Breast epithelium (tissue), 4 donors: ENCODE measurements around the gene DUOX2. TPM values are rescaled to one million over a fixed set of nuclear protein-coding genes. Genes with fewer than 3 reads are reported as not detected.
A peak's percentile ranks its signal among the peaks of the same experiment; 100 is the strongest.

Experiments used
- DNase-seq, 2 donors: peaks; one replicate each; pipeline ENCODE4 v3.0.0-alpha.2; 2019; ENCODE audit warnings: low spot score in 2 of 2
- H3K27ac ChIP-seq, 2 donors: fragments of 200-600 bp; sonication (generic) in 1 of 2; one replicate each; pipeline ENCODE4 v1.5.1; 2016 to 2019; ENCODE audit warnings: mild to moderate bottlenecking in 1 of 2
- H3K27me3 ChIP-seq, 2 donors: fragments of 200-600 bp; sonication (generic) in 1 of 2; one replicate each; pipeline versions ENCODE4 v1.5.1 to v1.6.0; 2017 to 2019; ENCODE audit warnings: control low read depth in 1 of 2, mild to moderate bottlenecking in 1 of 2
- H3K36me3 ChIP-seq: fragments of 200-600 bp; one replicate; pipeline ENCODE4 v1.5.1; 2019
- H3K4me1 ChIP-seq, 2 donors: fragments of 200-600 bp; sonication (generic); one replicate each; pipeline ENCODE4 v1.5.1; 2016 to 2019; ENCODE audit warnings: control low read depth in 1 of 2
- H3K4me3 ChIP-seq, 3 donors: fragments of 200-600 bp; sonication (generic); 1 replicate in 2 of 3; 2 replicates in 1 of 3; pipeline ENCODE4 v1.5.1; 2016 to 2019; ENCODE audit warnings: mild to moderate bottlenecking in 3 of 3, moderate library complexity in 2 of 3
- H3K9me3 ChIP-seq, 2 donors: fragments of 200-600 bp; sonication (generic) in 1 of 2; one replicate each; pipeline ENCODE4 v1.5.1; 2016 to 2019; ENCODE audit warnings: control low read depth in 1 of 2
- CTCF ChIP-seq, 3 donors: fragments of 450-650 bp; IDR thresholded peaks; one replicate each; pipeline ENCODE4 v1.5.1; 2016 to 2017; ENCODE audit warnings: antibody characterized with exemption in 3 of 3, mild to moderate bottlenecking in 3 of 3, moderate library complexity in 3 of 3
- POLR2A ChIP-seq: fragments of 450-650 bp; IDR thresholded peaks from one replicate; pipeline ENCODE4 v1.6.1; 2016; ENCODE audit warnings: antibody characterized with exemption, mild to moderate bottlenecking, moderate library complexity
- POLR2AphosphoS5 ChIP-seq, 3 donors: sonication (generic); formaldehyde crosslinking; IDR thresholded peaks; one replicate each; pipeline ENCODE4 v1.6.1; 2017; ENCODE audit warnings: antibody characterized with exemption in 3 of 3
- intact Hi-C: fragments of 100-400 bp; cut with DNase I; formaldehyde crosslinking; loops from one replicate; pipeline ENCODE4 v1.15.1; 2023; ENCODE audit warnings: low total_unique reads
- total RNA-seq, 3 donors: library from RNA; depleted of rRNA; stranded (reverse); fragments of >200 nt; gene quantifications; one replicate each; pipeline ENCODE4 v1.1.0, GENCODE V29; 2016

The DUOX2 gene
- total RNA-seq, 3 donors from 2014 or later = 0.15 to 0.98 (median 0.16) TPM

- TF ChIP-seq CTCF (IDR thresholded peaks at IDR 0.05) (no peak), POLR2A (no peak), POLR2AphosphoS5 (IDR thresholded peaks at IDR 0.05) (no peak)
- Histone ChIP-seq H3K4me3 (no peak overlapping the region), H3K27ac (no peak overlapping the region), H3K36me3 (no peaks in the 10 kb centered on the region), H3K27me3 (peaks cover 0 to 6% of the 10 kb centered on the region in 2 donors), H3K9me3 (no peaks in the 10 kb centered on the region), H3K4me1 (no peaks in the 10 kb centered on the region)
- intact Hi-C loops = no loop called here
- peak in 1 of 2 donors; percentile 41 for DNase-seq
These were observed 14.3 kb downstream of the DUOX2 start for GRCh38 chr15:45099549-45100165.

GRCh38 chr15:45097466-45097865, 16.5 kb downstream of the DUOX2 start:
- H3K9me3 ChIP-seq = no peaks in the 10 kb centered on the region
- TF ChIP-seq POLR2A (no peak), CTCF (IDR thresholded peaks at IDR 0.05) (no peak), POLR2AphosphoS5 (IDR thresholded peaks at IDR 0.05) (no peak)
- DNase-seq = peak in 1 of 2 donors; percentile 24
- H3K36me3 ChIP-seq = no peaks in the 10 kb centered on the region
- H3K4me1 ChIP-seq = no peaks in the 10 kb centered on the region
- intact Hi-C loops = no loop called here
- no peak overlapping the region for H3K4me3 ChIP-seq
- H3K27me3 ChIP-seq = peaks cover 0 to 6% of the 10 kb centered on the region in 2 donors
- H3K27ac ChIP-seq = no peak overlapping the region

- peak in 1 of 2 donors; percentile 39 for DNase-seq
These were observed 18.3 kb downstream of the DUOX2 start for GRCh38 chr15:45095661-45096060.

GRCh38 chr15:45094358-45094730, 19.6 kb downstream of the DUOX2 start:
- Histone ChIP-seq H3K9me3 (no peaks in the 10 kb centered on the region), H3K4me1 (no peaks in the 10 kb centered on the region), H3K4me3 (no peak overlapping the region), H3K36me3 (no peaks in the 10 kb centered on the region), H3K27me3 (peaks cover 0 to 4% of the 10 kb centered on the region in 2 donors), H3K27ac (no peak overlapping the region)
- peak in 1 of 2 donors; percentile 48 for DNase-seq
- TF ChIP-seq CTCF (IDR thresholded peaks at IDR 0.05) (no peak), POLR2AphosphoS5 (IDR thresholded peaks at IDR 0.05) (no peak), POLR2A (no peak)
- intact Hi-C loops = no loop called here

More at GRCh38 chr15:45095661-45096060, 18.3 kb downstream of the DUOX2 start:
- Histone ChIP-seq H3K27me3 (no peaks in the 10 kb centered on the region), H3K4me1 (no peaks in the 10 kb centered on the region), H3K27ac (no peak overlapping the region), H3K36me3 (no peaks in the 10 kb centered on the region), H3K9me3 (no peaks in the 10 kb centered on the region), H3K4me3 (no peak overlapping the region)
- TF ChIP-seq CTCF (IDR thresholded peaks at IDR 0.05) (no peak), POLR2A (no peak), POLR2AphosphoS5 (IDR thresholded peaks at IDR 0.05) (no peak)
- intact Hi-C loops = no loop called here

GRCh38 chr15:45093622-45094357, 20.2 kb downstream of the DUOX2 start:
- Histone ChIP-seq H3K36me3 (no peaks in the 10 kb centered on the region), H3K27ac (no peak overlapping the region), H3K4me1 (no peaks in the 10 kb centered on the region), H3K27me3 (peaks cover 0 to 4% of the 10 kb centered on the region in 2 donors), H3K9me3 (no peaks in the 10 kb centered on the region), H3K4me3 (no peak overlapping the region)
- intact Hi-C loops = no loop called here
- peak in 1 of 2 donors; percentile 14 for DNase-seq
- TF ChIP-seq POLR2A (no peak), POLR2AphosphoS5 (IDR thresholded peaks at IDR 0.05) (no peak), CTCF (IDR thresholded peaks at IDR 0.05) (no peak)
